HepG2 (cell line): ENCODE data around the gene STAT6. TPM values are rescaled to one million over a fixed set of nuclear protein-coding genes. Genes with fewer than 3 reads are reported as not detected.

ENCODE experiments used
- CBX2 ChIP-seq, 2 experiments: fragments of 200-600 bp in 1 of 2; sonication (generic); formaldehyde crosslinking in 1 of 2; IDR thresholded peaks; 2 replicates each; pipeline versions ENCODE4 v1.7.0 to v1.8.1; 2018 to 2022; ENCODE audit warnings: low read depth in 2 of 2, low read length in 1 of 2, mild to moderate bottlenecking in 1 of 2, missing genetic modification reagents in 1 of 2
- ETV5 ChIP-seq: IDR thresholded peaks from 2 replicates; pipeline ENCODE4 v1.6.1; 2018; ENCODE audit warnings: missing biosample characterization, missing genetic modification reagents, inconsistent platforms, borderline replicate concordance
- MAX ChIP-seq: IDR thresholded peaks from 2 replicates; pipeline ENCODE4 v1.6.1; 2012; ENCODE audit warnings: inconsistent platforms
- MIXL1 ChIP-seq: IDR thresholded peaks from 2 replicates; pipeline ENCODE4 v1.6.1; 2016
- NCOA5 ChIP-seq: sonication (generic); formaldehyde crosslinking; IDR thresholded peaks from 2 replicates; pipeline ENCODE4 v1.4.0; 2020; ENCODE audit warnings: missing genetic modification reagents
- RNF2 ChIP-seq: fragments of 450-650 bp; conservative IDR thresholded peaks from 2 replicates; pipeline ENCODE4 v1.6.1; 2016; ENCODE audit warnings: low read depth
- SRSF9 ChIP-seq: fragments of 200-400 bp; formaldehyde crosslinking; IDR thresholded peaks from 2 replicates; pipeline ENCODE4 v1.6.1; 2018; ENCODE audit warnings: borderline replicate concordance, mild to moderate bottlenecking, low read depth, low read length; ENCODE audit not compliant: insufficient read depth, poor library complexity, severe bottlenecking
- TRIM24 ChIP-seq: sonication (generic); formaldehyde crosslinking; IDR thresholded peaks from 2 replicates; pipeline ENCODE4 v1.8.0; 2022; ENCODE audit warnings: mild to moderate bottlenecking, missing genetic modification reagents
- USF2 ChIP-seq, 2 experiments: sonication (generic) in 1 of 2; formaldehyde crosslinking in 1 of 2; IDR thresholded peaks; 2 replicates each; pipeline versions ENCODE4 v1.5.1 to v1.6.1; 2011 to 2020; ENCODE audit warnings: borderline replicate concordance in 1 of 2, low read depth in 1 of 2, low read length in 1 of 2, mild to moderate bottlenecking in 1 of 2, missing genetic modification reagents in 1 of 2, moderate library complexity in 1 of 2
- YEATS4 ChIP-seq: sonication (generic); formaldehyde crosslinking; IDR thresholded peaks from 2 replicates; pipeline ENCODE4 v1.4.0; 2020; ENCODE audit warnings: missing genetic modification reagents, borderline replicate concordance
- ZBTB21 ChIP-seq: sonication (generic); formaldehyde crosslinking; IDR thresholded peaks from 2 replicates; pipeline ENCODE4 v1.4.0; 2020; ENCODE audit warnings: missing genetic modification reagents
- ZNF17 ChIP-seq: sonication (generic); formaldehyde crosslinking; IDR thresholded peaks from 2 replicates; pipeline ENCODE4 v1.5.0; 2020; ENCODE audit warnings: mild to moderate bottlenecking, missing genetic modification reagents
- ZNF256 ChIP-seq: sonication (generic); formaldehyde crosslinking; conservative IDR thresholded peaks from 2 replicates; pipeline ENCODE4 v1.4.0; 2020; ENCODE audit warnings: missing genetic modification reagents
- ZNF570 ChIP-seq: sonication (generic); formaldehyde crosslinking; IDR thresholded peaks from 2 replicates; pipeline ENCODE4 v1.4.0; 2020; ENCODE audit warnings: mild to moderate bottlenecking, missing genetic modification reagents, borderline replicate concordance
- ZNF589 ChIP-seq: sonication (generic); formaldehyde crosslinking; conservative IDR thresholded peaks from 2 replicates; pipeline ENCODE4 v1.8.0; 2022; ENCODE audit warnings: mild to moderate bottlenecking, moderate library complexity, missing genetic modification reagents
- ZNF710 ChIP-seq: sonication (generic); formaldehyde crosslinking; IDR thresholded peaks from 2 replicates; pipeline ENCODE4 v1.5.0; 2020; ENCODE audit warnings: mild to moderate bottlenecking, missing genetic modification reagents, borderline replicate concordance
- ZNF740 ChIP-seq: sonication (generic); formaldehyde crosslinking; IDR thresholded peaks from 2 replicates; pipeline ENCODE4 v1.4.0; 2020; ENCODE audit warnings: missing genetic modification reagents
- ZNF891 ChIP-seq: sonication (generic); formaldehyde crosslinking; IDR thresholded peaks from 2 replicates; pipeline ENCODE4 v1.5.0; 2020; ENCODE audit warnings: mild to moderate bottlenecking, missing genetic modification reagents
- ZSCAN30 ChIP-seq: sonication (generic); formaldehyde crosslinking; IDR thresholded peaks from 2 replicates; pipeline ENCODE4 v1.5.0; 2020; ENCODE audit warnings: mild to moderate bottlenecking, missing genetic modification reagents
- polyA plus RNA-seq, 8 experiments: library from polyadenylated mRNA; depleted of rRNA in 3 of 8; stranded (reverse) in 7 of 8; unstranded in 1 of 8; fragments of >200 nt; fragmentation: Illumina TruSeq in 4 of 8; extraction: Trizol in 4 of 8; gene quantifications; 2 replicates each; pipeline versions ENCODE4 v1.2.1 to v1.2.3, GENCODE V29; 2011 to 2016; ENCODE audit warnings: low read depth in 4 of 8, missing spikeins in 1 of 8, mixed read lengths in 1 of 8; ENCODE audit not compliant: insufficient read depth in 1 of 8
- total RNA-seq, 5 experiments: library from RNA; depleted of rRNA; stranded (reverse); fragments of >200 nt; fragmentation: Illumina TruSeq; extraction: Trizol; gene quantifications; 2 replicates each; pipeline ENCODE4 v1.2.3, GENCODE V29; 2016; ENCODE audit warnings: low read depth in 1 of 5

STAT6 gene
- total and polyA plus RNA-seq, 2 of the 13 experiments (the other 11 are each of a cell fraction or from before 2014, with no cell fraction given) = 28.0 to 62.2 TPM

GRCh38 chr12:57088354-57089270 is 22.6 kb downstream of the STAT6 start, which contains the start of gene NAB2 (continued):
- TF ChIP-seq MAX = peak; percentile 96
- 0 out of 2 replicates have a peak, but pooled peaks have one; percentile 42 for TF ChIP-seq ZNF710
- 0 out of 2 replicates have a peak, but pooled peaks have one; percentile 56 for TF ChIP-seq ZNF256
- no peak for TF ChIP-seq ZBTB21 (CRISPR knock-in tag)
- peak; percentile 73 for TF ChIP-seq USF2 (IDR thresholded peaks at IDR 0.05; ENCODE audit: low read depth, low read length)
- TF ChIP-seq USF2 (CRISPR knock-in tag; IDR thresholded peaks at IDR 0.05; ENCODE audit: borderline replicate concordance) = peak; percentile 56; the same call in 1 of the 2 replicates
- TF ChIP-seq SRSF9 = no peak
- TF ChIP-seq ZNF589 (CRISPR knock-in tag) = no peak; the same call in 1 of the 2 replicates
- no peak for TF ChIP-seq ZSCAN30
- TF ChIP-seq ETV5 (CRISPR knock-in tag) = peak; percentile 92
- peak; percentile 83; the same call in 1 of the 2 replicates for TF ChIP-seq RNF2
- no peak for TF ChIP-seq ZNF570 (CRISPR knock-in tag)
- peak; percentile 84; the same call in 1 of the 2 replicates for TF ChIP-seq YEATS4 (CRISPR knock-in tag)
- 0 out of 2 replicates have a peak, but pooled peaks have one; percentile 3 for TF ChIP-seq ZNF891 (CRISPR knock-in tag)
- TF ChIP-seq MIXL1 (CRISPR knock-in tag) = no peak
- TF ChIP-seq NCOA5 (CRISPR knock-in tag) = no peak
- no peak for TF ChIP-seq TRIM24 (CRISPR knock-in tag)
- no peak for TF ChIP-seq CBX2 (IDR thresholded peaks at IDR 0.05; ENCODE audit: low read depth, low read length)
- no peak for TF ChIP-seq CBX2 (CRISPR knock-in tag; IDR thresholded peaks at IDR 0.05; ENCODE audit: low read depth)
- TF ChIP-seq ZNF17 (CRISPR knock-in tag) = no peak
- peak; percentile 96 for TF ChIP-seq ZNF740
